GM18508 (cell line): ENCODE measurements around the gene ALK.
"Not testable (repeated sequence)": the region's sequence is repeated elsewhere in the genome, so short reads cannot be mapped to it uniquely, and the experiment has no call there.

Source experiments
- ATAC-seq: cut with Tn5 transposase; IDR thresholded peaks from one replicate; pipeline ENCODE4 v1.9.1; 2021; ENCODE audit warnings: moderate number of reproducible peaks; ENCODE audit not compliant: insufficient read depth, unreplicated experiment

ALK gene

DNA sequence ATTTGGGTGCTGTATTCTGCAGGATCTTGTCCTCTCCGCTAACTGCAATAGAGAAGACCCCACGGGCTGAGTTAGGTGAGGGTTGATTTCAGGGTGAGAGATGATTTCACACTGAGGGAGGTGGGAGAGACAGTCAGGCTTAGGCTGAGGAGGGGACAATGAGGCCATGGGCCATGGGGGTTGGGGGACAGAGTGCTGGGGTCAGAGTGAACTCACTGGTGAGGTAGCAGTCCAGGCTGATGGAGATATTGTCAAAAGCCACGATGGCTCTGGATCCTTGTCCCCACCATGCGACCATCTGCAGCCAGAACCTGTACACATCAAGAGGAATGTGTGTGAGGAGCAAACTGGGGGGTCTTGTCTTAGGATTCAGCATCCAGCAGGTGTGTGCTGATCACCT, 646.2 kb downstream of the ALK start:
- no peak for ATAC-seq

GRCh38 chr2:29273685-29274611, 647.4 kb downstream of the ALK start:
- ATAC-seq, result no peak

DNA sequence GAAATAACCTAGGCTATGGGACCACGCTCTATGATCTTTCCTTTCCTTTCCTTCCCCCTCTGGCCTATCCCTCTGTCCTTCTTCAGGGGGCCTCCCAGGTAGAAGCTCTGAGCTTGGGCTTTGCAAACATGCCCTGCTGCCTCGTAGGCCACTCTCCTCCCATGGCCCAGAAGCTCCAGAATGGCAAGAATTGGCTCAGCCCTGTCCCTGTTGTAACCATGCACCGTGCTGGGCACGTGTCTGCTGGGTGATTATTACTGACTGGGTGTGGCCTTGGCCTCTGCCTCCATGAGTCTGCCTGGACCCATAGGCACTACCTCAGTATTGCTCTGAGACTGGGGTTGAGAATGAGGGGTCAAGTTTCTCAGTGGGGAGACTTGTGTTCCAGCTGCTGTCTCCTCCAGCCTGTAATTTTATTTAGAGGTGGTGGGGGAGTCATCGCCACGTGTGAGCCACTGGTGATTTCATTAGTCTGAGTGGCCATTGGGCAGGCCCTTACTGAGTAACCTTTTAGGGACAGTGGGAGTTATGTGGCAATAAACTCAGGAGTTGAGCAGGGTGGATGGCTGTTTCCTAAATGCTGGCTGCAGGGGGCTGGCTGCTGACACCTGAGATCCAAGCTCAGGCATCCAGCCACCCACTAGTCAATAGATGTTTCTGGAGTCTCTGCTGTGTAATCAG, 648.2 kb downstream of the ALK start:
- no peak for ATAC-seq

- no peak for ATAC-seq
Observed at GRCh38 chr2:29272311-29272710, 649.1 kb downstream of the ALK start.

DNA sequence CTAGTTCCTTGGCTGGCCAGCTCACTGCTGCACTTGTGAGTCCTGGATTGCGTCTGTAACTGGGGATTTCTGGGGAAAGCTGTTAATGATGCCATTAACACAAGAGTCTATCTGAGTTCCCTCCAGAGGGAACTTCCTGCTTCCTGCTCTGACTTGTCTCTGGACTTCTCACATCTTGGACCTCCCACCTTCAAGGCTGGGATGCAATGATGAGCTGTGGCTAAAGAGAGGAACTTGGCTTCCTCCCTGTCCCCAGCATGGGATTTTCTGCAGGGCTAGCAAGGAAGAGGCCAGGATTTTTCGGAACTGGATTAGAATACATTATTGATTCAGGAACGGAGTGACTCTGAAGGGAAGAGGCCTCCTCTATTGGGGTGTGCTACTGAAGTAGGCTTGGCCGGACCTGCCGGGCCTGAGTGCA, 650.7 kb downstream of the ALK start:
- ATAC-seq, result no peak

- no peak for ATAC-seq
Observed at GRCh38 chr2:29269765-29270109, 651.6 kb downstream of the ALK start.

GRCh38 chr2:29269095-29269764, 652.2 kb downstream of the ALK start:
- no peak for ATAC-seq

GRCh38 chr2:29267720-29268119, 653.7 kb downstream of the ALK start:
- no peak for ATAC-seq

- ATAC-seq, result no peak
Observed at GRCh38 chr2:29263886-29264285, 657.5 kb downstream of the ALK start.

DNA sequence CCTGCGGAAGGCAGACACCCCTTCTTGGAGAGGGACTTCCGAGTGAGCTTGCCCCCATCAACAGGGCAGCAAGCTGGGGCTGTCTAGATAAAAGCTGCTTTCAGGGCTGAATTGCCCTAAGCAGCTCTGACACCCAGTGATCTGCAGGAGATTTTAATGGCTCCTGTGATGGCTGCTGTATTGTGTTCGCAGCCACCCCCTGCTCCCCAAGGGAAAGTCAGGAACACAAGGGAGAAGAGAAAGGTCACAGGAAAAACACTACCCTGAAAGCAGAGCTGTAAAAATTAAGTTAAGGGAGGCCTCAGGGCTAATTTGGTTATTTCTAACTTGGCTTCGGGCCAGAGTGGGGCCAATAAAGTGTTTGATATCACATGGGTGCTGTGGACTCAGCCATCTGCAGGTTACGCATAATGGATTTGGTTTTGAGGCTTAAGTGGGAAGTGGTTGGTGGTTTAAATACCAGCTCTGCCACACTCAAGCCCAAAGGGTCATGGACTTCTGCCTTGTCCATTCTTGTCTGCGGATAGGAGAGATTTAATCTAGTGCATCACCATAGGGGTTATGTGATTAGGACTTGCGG, 658.6 kb downstream of the ALK start:
- no peak for ATAC-seq

DNA sequence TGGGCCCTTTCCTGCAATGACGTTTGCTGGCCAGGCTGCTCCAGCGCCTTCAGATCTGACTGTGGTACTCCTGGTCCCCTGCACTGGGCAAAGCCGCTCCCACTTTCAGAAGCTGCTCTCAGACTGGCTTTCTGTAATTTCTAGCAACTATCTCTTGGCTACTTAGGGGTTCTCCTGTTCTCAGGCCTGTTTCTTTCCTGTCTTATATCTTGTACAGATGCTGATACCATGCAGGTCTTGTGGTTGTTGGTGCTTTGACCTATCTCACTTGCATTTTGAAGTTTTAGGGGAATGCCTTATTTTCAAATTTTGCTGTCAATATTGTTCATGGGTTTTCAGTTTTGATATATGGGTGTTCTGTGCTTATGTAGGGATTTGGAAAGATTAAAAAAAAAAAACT, 660.4 kb downstream of the ALK start:
- ATAC-seq, result no peak

DNA sequence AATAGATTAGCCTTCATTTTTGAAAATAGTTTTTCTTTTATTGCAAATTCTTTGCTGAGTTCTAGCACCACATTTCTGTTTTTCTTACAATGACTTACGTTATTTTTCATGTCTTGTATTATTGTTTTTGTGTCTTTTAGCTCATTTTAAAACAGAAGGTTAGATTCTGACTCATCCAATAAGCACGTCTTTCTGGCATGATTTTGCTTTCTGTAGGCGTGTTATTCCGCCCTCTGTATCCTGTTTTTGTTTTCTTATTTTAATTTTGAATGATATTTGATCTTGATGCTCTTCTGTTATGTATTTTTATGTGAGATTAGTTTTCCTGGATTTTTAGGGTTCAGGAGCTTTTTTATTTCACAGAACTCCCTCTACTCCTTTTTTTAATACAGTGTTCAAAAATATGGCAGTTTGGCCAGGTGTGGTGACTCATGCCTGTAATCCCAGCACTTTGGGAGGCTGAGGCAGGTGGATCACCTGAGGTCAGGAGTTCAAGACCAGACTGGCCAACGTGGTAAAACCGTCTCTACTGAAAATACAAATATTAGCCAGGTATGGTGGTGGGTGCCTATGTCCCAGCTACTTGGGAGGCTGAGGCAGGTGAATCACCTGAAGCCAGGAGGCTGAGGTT, 661.1 kb downstream of the ALK start:
- no peak for ATAC-seq

GRCh38 chr2:29259221-29259620, 662.2 kb downstream of the ALK start:
- ATAC-seq, result no peak

DNA sequence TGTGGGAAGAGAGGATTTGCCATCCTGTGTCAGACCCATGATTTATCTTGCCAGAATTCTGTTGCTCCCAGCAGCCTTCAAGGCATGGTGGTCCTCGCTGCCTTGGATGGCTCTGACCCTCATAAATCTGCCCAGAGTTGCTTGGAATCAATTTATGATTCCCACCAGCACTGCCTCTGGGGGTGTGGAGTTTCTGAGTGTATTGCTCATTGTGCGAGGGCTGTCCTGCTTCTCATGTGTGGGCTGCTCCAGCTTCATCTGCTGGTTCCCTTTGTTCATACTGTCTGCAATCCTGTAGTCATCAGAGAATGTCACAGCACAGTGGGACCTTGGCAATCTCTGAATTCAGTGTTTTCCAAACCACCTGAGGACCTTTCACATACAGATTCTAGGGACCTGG, 666.4 kb downstream of the ALK start:
- ATAC-seq, result no peak

DNA sequence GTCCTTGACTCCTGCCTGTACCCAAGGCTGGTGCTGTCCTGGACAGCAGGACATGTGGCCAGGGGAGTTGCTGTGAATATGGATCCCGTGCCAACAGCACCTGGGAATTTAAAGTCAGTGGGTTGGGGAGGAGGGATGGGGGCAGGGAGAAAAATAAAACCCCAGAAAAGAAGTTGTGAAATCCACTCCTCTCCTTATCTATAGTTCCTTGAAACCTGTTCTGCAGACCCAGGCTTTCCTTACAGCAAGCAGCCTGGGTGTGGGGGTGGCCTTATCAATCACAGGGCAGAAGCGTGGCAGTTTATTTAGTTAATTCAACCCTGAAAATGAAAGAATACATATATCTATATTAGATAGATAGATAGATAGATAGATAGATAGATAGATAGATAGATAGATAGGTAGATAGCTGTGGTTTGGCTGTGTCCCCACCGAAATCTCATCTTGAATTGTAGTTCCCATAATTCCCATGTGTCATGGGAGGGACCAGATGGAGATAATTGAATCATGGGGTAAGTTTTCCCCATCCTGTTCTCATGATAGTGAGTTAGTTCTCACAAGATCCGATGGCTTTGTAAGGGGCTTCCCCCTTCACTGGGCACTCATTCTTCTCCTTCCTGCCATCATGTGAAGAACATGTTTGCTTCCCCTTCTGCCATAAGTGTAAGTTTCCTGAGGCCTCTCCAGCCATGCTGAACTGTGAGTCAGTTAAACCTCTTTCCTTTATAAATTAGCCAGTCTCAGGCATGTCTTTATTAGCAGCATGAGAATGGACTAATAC, 667.7 kb downstream of the ALK start:
- ATAC-seq, result not testable (repeated sequence)

GRCh38 chr2:29253026-29253425, 668.4 kb downstream of the ALK start:
- ATAC-seq, result no peak

DNA sequence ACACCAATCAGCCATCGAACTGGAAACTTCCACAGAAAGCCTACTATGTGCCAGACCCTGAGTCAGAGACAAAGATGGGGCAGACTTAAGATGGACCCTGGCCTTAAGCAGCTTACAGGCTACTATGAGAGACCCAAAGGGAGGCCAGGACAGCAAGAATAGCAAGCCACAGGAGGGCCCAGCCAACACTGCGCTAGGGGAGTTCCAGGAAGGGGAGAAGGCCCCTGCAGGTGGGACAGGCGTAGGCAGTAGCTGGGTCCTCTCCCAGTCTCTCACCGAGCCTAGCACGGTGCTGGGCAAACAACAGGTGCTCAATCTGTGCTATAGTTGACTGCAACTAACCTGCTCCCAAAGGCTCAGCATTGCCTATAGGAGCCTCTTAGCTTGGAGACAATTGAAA, 670.0 kb downstream of the ALK start:
- no peak for ATAC-seq

DNA sequence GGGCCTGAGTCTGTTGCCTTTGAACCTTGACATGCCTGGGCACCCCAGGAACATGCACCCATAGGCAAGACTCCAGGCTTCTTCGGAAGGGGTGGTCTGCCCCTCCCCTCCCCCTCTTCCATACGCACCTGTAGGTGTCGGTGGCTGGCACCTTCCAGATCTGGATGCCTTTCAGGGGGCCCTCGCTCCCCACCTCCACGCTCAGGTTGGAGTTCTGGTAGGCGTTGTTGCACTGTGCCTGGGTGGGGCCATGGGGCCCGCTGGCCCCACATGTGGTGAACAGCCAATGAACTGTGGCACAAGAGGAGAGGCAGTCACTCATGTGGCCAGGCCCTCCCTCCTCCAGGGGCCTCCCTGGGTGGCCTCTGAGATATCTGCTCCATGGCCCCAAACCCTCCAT, 670.4 kb downstream of the ALK start:
- ATAC-seq, result no peak

DNA sequence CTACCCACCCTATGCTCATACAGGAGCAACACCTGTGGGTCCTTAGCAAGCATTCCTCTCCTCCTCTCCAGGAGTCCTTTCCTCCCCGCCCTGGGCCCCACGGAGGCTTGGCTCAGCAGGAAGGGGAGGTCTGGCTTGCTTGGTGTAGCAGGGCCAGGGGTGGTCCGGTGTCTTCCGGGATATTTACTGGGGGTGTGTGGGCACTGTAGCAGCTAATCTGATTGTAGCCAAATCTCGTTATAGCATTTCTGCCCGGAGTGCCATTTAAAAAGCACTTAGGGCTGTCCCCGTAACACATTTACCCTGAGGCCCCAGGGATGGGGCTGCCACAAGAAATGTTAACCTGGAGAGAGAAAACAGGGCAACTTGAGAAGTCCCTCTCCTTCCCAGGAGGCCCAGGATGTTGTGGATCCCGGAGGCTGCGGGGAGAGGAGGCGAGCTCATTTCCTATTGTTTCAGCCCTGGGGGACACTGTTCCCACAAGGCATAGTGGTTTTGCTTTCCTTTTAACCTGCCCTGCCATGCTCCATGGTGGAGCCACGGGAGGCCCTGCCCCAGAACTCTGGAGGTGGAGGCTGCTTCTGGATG, 671.6 kb downstream of the ALK start:
- no peak for ATAC-seq
